Fibroblast of skin of abdomen (primary cell): ENCODE data around the gene IRF4. TPM values are rescaled to one million over a fixed set of nuclear protein-coding genes. Genes with fewer than 3 reads are reported as not detected.
A peak's percentile ranks its signal among the peaks of the same experiment; 100 is the strongest.

ENCODE experiments used
- DNase-seq: peaks from one replicate; pipeline ENCODE4 v3.0.0-alpha.2; 2013
- polyA plus RNA-seq, 2 experiments: library from polyadenylated mRNA; unstranded; fragments of 120-200 nt; gene quantifications; one replicate each; pipeline ENCODE4 v1.2.1, GENCODE V29; 2013; ENCODE audit not compliant: insufficient read length in 2 of 2

IRF4 gene
- polyA plus RNA-seq (2013, experiment 1 of 2; ENCODE audit: insufficient read length), result 0.05 TPM
- polyA plus RNA-seq (2013, experiment 2 of 2; ENCODE audit: insufficient read length), result not detected

- no peak for DNase-seq
These were observed at the start of gene IRF4 for GRCh38 chr6:391559-392440. Gene IRF4, plus strand, starts transcription at chr6:391752. Its CDS starts 1,401 bp downstream, at chr6:393153.

DNA sequence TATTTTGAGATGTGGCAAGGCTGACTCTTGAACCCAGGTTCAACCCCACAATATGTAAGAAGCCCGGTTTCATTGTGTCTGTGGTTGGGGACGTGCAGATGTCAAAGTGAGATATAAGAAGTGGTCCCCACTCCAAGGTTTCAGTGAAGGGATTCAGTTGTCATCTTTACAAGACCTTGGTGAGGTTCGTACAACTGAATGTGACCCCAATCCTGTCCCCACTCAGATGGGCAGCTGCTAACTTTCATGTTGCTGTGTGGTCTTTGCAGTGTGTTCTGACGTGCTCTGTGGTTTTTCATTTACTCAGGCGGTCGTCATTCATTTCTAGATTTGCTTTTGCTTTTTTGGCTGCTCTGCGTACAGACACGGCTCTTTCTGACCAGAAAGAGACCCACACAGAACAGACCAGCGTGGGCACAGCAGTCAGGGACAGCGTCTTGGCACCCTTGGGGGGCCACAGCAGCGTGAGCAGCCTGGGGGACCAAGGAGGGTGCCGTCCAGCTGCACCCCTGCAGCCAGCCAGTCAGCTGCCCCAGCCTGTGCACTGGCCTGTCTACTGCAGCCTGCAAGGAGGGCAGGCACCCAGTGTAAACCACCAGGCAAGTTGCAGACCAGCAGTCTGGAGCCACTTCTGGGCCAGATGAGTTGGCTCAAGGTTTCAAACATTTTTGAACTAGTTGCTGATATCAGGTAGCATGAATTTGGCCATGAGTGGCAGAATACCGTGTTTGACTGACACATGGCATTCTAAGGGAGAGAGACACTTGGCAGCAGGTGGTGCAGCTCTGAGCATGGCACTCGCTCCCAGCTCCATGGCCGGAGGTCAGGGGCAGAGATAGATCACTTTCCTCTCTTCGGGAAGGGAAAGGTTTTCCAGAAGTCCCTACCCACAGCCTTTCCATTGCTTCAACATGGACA is 49.4 kb upstream of the IRF4 start:
- no peak for DNase-seq

DNA sequence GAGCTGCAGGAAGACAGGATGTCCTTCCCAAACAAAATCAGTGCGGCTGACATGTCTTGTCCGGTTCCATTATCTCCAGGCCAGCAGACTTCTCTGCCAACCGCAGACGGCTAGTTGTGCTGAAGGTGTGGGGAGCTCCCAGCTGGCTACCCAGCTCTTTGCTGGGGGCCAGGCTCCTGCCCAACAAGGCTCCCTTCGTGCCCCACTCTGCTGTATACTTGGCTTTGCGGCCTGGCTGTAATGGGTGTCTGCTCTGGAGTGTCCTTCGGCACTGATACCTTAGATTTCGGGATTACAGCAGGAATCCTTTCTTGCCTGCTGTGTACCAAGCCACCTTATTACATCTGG is 48.7 kb upstream of the IRF4 start:
- DNase-seq, result no peak

DNA sequence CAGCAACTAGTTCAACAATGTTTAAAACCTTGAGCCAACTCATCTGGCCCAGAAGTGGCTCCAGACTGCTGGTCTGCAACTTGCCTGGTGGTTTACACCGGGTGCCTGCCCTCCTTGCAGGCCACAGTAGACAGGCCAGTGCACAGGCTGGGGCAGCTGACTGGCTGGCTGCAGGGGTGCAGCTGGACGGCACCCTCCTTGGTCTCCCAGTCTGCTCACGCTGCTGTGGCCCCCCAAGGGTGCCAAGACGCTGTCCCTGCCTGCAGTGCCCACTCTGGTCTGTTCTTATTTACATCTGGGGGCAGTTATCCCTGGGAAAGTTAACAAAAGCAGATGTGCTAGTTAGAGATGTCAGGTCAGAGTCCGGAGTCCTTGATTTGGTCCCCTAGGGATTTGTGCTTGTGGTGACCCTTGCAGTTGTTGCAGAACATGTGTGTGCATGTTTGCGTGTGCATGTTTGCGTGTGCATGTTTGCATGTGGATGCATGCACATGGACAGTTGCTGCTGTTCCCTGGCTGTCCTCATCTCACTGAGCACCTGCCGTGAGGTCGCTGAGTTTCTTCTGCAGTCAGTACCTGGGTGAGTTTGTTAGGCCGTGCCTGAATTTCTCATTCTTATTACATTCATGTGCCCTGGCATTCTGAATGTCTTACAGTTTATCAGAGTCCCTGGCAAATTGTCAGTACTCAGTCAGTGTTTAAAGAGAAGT is 48.2 kb upstream of the IRF4 start:
- no peak for DNase-seq

GRCh38 chr6:343960-344815 is 47.4 kb upstream of the IRF4 start:
- DNase-seq, result peak; percentile 74

DNA sequence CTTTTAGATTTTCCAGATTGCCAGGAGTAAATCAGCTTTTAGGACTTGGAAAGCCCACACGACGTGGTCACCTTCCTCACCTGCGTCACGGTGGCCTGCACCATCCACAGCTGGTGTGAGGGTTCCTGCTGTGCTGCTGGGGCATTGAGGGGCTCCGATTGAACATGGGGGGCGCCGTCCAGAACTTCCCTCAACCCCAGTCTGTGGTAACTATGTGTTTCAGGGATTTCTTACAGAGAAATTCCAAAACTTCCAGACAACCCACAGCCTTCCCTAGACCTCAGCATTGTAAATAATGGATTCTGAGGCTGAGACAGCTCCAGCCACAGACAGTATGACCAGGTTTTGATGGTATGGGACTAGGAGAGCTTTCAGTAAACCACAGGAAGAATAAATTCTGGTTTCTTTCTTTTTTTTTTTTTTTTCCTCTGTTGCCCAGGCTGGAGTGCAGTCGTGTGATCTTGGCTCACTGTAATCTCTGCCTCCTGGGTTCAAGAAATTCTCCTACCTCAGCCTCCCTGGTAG is 46.7 kb upstream of the IRF4 start:
- peak; percentile 92 for DNase-seq

GRCh38 chr6:345747-346385 is 45.7 kb upstream of the IRF4 start:
- no peak for DNase-seq

DNA sequence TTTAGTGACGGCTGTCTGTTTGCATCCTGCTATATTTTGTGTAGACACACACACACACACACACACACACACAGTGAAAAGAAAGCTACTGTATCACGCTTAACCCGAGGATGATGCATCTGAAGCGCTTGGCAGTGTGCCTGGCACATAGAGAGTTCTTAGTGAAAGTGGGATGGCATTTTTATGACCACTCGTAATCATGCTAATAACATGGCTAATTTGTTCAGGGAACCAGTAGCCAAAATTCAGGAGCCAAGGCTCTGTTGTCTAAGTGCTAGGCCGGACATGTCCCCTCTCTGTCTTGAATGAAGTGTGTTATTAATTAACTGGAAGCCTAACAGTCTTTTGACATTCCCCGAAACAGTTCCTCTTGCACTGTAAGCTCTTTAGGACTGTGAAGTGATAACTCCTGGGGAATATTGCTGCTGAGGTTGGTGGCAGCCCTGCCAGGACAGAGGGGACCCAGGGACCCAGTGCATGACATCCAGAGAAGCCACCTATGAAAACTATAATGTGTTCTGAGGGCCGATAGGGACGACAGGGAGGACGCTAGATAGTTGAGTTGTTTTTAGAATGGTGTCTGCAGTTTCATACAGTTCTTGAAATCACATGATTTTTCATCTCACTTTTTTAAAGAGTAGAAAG is 45.0 kb upstream of the IRF4 start:
- peak; percentile 90 for DNase-seq

GRCh38 chr6:347232-347631 is 44.3 kb upstream of the IRF4 start:
- no peak for DNase-seq

DNA sequence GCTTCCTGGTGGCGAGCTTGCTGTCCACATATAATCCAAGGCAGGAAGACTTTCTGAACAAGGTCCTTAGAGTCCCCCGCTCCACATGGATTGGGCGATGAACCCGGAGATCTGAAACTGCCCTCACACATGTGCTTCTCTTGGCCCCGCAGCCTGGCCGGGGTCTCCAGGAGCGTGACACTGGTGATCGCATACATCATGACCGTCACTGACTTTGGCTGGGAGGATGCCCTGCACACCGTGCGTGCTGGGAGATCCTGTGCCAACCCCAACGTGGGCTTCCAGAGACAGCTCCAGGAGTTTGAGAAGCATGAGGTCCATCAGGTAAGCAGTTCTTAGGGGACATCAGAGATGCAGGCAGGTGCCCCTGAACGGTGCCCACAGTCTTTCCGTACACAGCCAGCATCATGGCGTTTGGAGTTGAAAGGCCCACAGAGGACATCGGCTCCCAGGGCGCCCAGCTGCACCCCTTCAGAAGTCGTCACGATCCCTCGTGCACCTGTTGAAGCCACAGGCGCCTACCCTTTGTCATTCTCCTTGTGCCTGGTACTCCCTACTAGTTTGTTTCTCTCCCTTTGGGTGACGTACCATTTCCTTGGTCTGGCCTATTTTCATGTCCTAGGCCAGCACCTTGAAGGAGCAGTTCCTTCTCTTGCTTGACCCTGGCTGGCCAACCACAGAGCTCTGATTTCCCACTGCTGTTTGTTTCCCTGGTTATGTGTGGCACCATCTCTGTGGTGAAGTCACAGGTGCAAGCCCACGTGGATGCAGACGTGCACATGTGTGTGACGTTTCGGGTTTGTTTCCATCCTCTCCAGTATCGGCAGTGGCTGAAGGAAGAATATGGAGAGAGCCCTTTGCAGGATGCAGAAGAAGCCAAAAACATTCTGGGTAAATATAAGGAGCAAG is 43.3 kb upstream of the IRF4 start:
- no peak for DNase-seq

- DNase-seq, result no peak
These were observed 42.6 kb upstream of the IRF4 start for GRCh38 chr6:348860-349396.

DNA sequence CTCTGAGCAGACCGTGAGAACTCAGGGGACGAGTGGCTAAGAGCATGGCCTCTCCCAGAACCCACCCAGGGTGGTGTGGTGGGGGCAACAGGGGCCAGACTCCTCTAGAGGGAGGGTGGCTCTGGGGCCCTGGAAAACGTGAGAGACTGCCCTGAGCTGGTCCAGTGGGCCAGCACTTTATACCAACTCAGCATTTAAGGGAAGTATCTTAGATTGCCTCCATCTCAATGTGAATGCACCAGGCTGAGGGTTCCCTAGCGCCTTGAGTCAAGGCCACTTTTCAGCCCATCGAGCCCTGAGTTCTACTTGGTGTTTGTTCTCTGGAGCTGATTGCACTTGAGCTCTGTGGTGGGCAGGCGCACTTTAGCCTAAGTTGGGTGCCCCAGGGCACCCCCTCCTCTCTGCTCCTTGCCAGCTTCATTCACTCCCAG is 42.0 kb upstream of the IRF4 start:
- no peak for DNase-seq

- no peak for DNase-seq
These were observed 41.2 kb upstream of the IRF4 start for GRCh38 chr6:350371-350770.

- DNase-seq, result no peak
These were observed 40.3 kb upstream of the IRF4 start for GRCh38 chr6:351011-351866.

- no peak for DNase-seq
These were observed 39.7 kb upstream of the IRF4 start for GRCh38 chr6:351867-352289.

- DNase-seq, result no peak
These were observed 39.1 kb upstream of the IRF4 start for GRCh38 chr6:352474-352873.

- no peak for DNase-seq
These were observed 38.6 kb upstream of the IRF4 start for GRCh38 chr6:352896-353470.
